WTC11 (cell line): ENCODE data around the gene ATXN7. TPM values are rescaled to one million over a fixed set of nuclear protein-coding genes. Genes with fewer than 3 reads are reported as not detected.

Experiments
- ATAC-seq: fragments of 200-7000 bp; cut with Tn5 transposase; 2 replicates; pipeline ENCODE4 v1.10.0; 2021; ENCODE audit warnings: mild to moderate bottlenecking, moderate library complexity
- CTCF ChIA-PET: fragments of 300-600 bp; sonication (Branson Sonifier 250); formaldehyde crosslinking; loops from one replicate; lab custom pipeline; 2021; ENCODE audit warnings: antibody characterized with exemption; lab: Charles Lee
- POLR2A ChIA-PET: fragments of 350-600 bp; sonication (Branson Sonifier 250); formaldehyde crosslinking; loops from one replicate; lab custom pipeline; 2021; ENCODE audit warnings: antibody characterized with exemption; lab: Charles Lee
- DNase-seq: peaks from one replicate; pipeline ENCODE4 v3.0.0; 2021; ENCODE audit warnings: low spot score
- H3K27ac Mint-ChIP-seq: 2 replicates; pipeline ENCODE4 v1.8.0; 2021; ENCODE audit warnings: mixed read lengths
- H3K27me3 Mint-ChIP-seq: 2 replicates; pipeline ENCODE4 v1.8.0; 2021; ENCODE audit warnings: low read depth, mild to moderate bottlenecking, moderate library complexity, mixed read lengths
- H3K36me3 Mint-ChIP-seq: 2 replicates; pipeline ENCODE4 v1.8.0; 2021; ENCODE audit warnings: mixed read lengths
- H3K4me1 Mint-ChIP-seq: 2 replicates; pipeline ENCODE4 v1.8.0; 2022; ENCODE audit warnings: mixed read lengths
- H3K4me3 Mint-ChIP-seq: 2 replicates; pipeline ENCODE4 v1.8.0; 2021; ENCODE audit warnings: mild to moderate bottlenecking, moderate library complexity, mixed read lengths
- H3K9me3 Mint-ChIP-seq: 2 replicates; pipeline ENCODE4 v1.8.0; 2021; ENCODE audit warnings: mixed read lengths
- ETV6 ChIP-seq: sonication (generic); formaldehyde crosslinking; IDR thresholded peaks from 2 replicates; pipeline ENCODE4 v1.8.1; 2022; ENCODE audit warnings: mild to moderate bottlenecking, missing genetic modification reagents
- GTF2I ChIP-seq: fragments of 250-450 bp; sonication (Bioruptor Pico); conservative IDR thresholded peaks from 2 replicates; pipeline ENCODE4 v1.4.0; 2021; ENCODE audit warnings: mild to moderate bottlenecking
- NR1H2 ChIP-seq: sonication (generic); formaldehyde crosslinking; IDR thresholded peaks from 2 replicates; pipeline ENCODE4 v1.9.0; 2021; ENCODE audit warnings: mild to moderate bottlenecking, moderate library complexity, missing genetic modification reagents
- SMAD4 ChIP-seq: sonication (generic); formaldehyde crosslinking; IDR thresholded peaks from 2 replicates; pipeline ENCODE4 v1.8.0; 2022; ENCODE audit warnings: mild to moderate bottlenecking, missing genetic modification reagents
- SP1 ChIP-seq: sonication (generic); formaldehyde crosslinking; conservative IDR thresholded peaks from 2 replicates; pipeline ENCODE4 v1.8.1; 2022; ENCODE audit warnings: missing genetic modification reagents
- TEAD4 ChIP-seq: sonication (generic); formaldehyde crosslinking; IDR thresholded peaks from 2 replicates; pipeline ENCODE4 v1.8.0; 2022; ENCODE audit warnings: mild to moderate bottlenecking, missing genetic modification reagents
- ZNF219 ChIP-seq: sonication (generic); formaldehyde crosslinking; IDR thresholded peaks from 2 replicates; pipeline ENCODE4 v1.8.0; 2023; ENCODE audit warnings: missing genetic modification reagents, mild to moderate bottlenecking, borderline replicate concordance
- ZNF232 ChIP-seq: sonication (generic); formaldehyde crosslinking; IDR thresholded peaks from 2 replicates; pipeline ENCODE4 v1.8.0; 2022; ENCODE audit warnings: mild to moderate bottlenecking, missing genetic modification reagents
- ZNF317 ChIP-seq: sonication (generic); formaldehyde crosslinking; IDR thresholded peaks from 2 replicates; pipeline ENCODE4 v1.8.1; 2023; ENCODE audit warnings: low read depth, mild to moderate bottlenecking, moderate library complexity, missing genetic modification reagents, borderline replicate concordance
- total RNA-seq: library from RNA; stranded (reverse); gene quantifications from 3 replicates; pipeline ENCODE4 v1.2.3, GENCODE V29; 2021
- TF ChIP-seq, protein P1 (sequence below): sonication (generic); formaldehyde crosslinking; IDR thresholded peaks from 2 replicates; pipeline ENCODE4 v1.8.0; 2023; ENCODE audit warnings: missing genetic modification reagents
- TF ChIP-seq, protein P2 (sequence below): sonication (generic); formaldehyde crosslinking; IDR thresholded peaks from 2 replicates; pipeline ENCODE4 v1.8.0; 2023; ENCODE audit warnings: missing genetic modification reagents, mild to moderate bottlenecking, borderline replicate concordance
- TF ChIP-seq, protein P3 (sequence below): sonication (generic); formaldehyde crosslinking; IDR thresholded peaks from 2 replicates; pipeline ENCODE4 v1.8.1; 2023; ENCODE audit warnings: mild to moderate bottlenecking, missing genetic modification reagents
- TF ChIP-seq, protein P4 (sequence below): fragments of 250-450 bp; sonication (Bioruptor Pico); conservative IDR thresholded peaks from 2 replicates; pipeline ENCODE4 v1.9.0; 2021; ENCODE audit warnings: mild to moderate bottlenecking
- TF ChIP-seq, protein P5 (sequence below): sonication (generic); formaldehyde crosslinking; IDR thresholded peaks from 2 replicates; pipeline ENCODE4 v1.8.1; 2023; ENCODE audit warnings: mild to moderate bottlenecking, missing genetic modification reagents, moderate library complexity
- TF ChIP-seq, protein P6 (sequence below): sonication (generic); formaldehyde crosslinking; IDR thresholded peaks from 2 replicates; pipeline ENCODE4 v1.8.1; 2022; ENCODE audit warnings: missing genetic modification reagents, borderline replicate concordance
- TF ChIP-seq, protein P7 (sequence below): sonication (generic); formaldehyde crosslinking; IDR thresholded peaks from 2 replicates; pipeline ENCODE4 v1.8.0; 2022; ENCODE audit warnings: mild to moderate bottlenecking, missing genetic modification reagents
- TF ChIP-seq, protein P8 (sequence below): sonication (generic); formaldehyde crosslinking; IDR thresholded peaks from 2 replicates; pipeline ENCODE4 v1.8.1; 2022; ENCODE audit warnings: low read depth, mild to moderate bottlenecking, moderate library complexity, missing genetic modification reagents, borderline replicate concordance
- TF ChIP-seq, protein P9 (sequence below): sonication (generic); formaldehyde crosslinking; IDR thresholded peaks from 2 replicates; pipeline ENCODE4 v1.8.0; 2022; ENCODE audit warnings: missing genetic modification reagents
- TF ChIP-seq, protein P10 (sequence below): fragments of 250-450 bp; sonication (Bioruptor Pico); IDR thresholded peaks from 2 replicates; pipeline ENCODE4 v1.9.0; 2021; ENCODE audit warnings: moderate library complexity, mild to moderate bottlenecking, inconsistent platforms, borderline replicate concordance

The ATXN7 gene
- total RNA-seq, 1 experiment from 2014 or later: 11.7 TPM

DNA sequence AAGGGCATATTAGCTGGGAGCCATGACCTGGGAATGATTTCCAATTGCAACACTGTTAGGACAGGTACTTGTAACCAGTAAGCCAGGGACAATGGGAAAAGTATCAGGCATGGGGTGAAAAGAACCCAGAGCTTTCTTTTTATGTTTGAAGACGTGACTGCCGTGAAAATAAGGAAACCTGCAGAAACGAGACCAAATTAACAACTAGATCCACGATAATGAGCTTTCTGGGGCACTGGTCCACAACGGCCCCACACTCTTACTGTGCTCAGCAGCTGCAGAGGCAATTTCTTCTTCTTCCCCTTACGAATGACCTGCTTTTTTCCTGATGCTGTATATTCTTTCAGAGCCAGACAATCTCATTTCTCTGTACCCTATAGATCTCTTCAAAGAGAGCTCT is 33.1 kb upstream of the ATXN7 start:
- H3K36me3 Mint-ChIP-seq: peaks cover 21% of the 10 kb centered on the region
- DNase-seq: no peak
- ChIA-PET CTCF (no interaction called here), POLR2A (no interaction called here)
- H3K9me3 Mint-ChIP-seq: no peaks in the 10 kb centered on the region; the same call in 1 of the 2 replicates
- no peak overlapping the region for H3K4me3 Mint-ChIP-seq
- H3K27me3 Mint-ChIP-seq: no peaks in the 10 kb centered on the region
- peaks cover 3% of the 10 kb centered on the region; the same call in 1 of the 2 replicates for H3K4me1 Mint-ChIP-seq
- no peak overlapping the region for H3K27ac Mint-ChIP-seq
- no peak for ATAC-seq
- no peak for TF ChIP-seq TEAD4 (CRISPR knock-in tag)
- TF ChIP-seq, protein P1, sequence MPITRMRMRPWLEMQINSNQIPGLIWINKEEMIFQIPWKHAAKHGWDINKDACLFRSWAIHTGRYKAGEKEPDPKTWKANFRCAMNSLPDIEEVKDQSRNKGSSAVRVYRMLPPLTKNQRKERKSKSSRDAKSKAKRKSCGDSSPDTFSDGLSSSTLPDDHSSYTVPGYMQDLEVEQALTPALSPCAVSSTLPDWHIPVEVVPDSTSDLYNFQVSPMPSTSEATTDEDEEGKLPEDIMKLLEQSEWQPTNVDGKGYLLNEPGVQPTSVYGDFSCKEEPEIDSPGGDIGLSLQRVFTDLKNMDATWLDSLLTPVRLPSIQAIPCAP: no peak
- TF ChIP-seq, protein P2, sequence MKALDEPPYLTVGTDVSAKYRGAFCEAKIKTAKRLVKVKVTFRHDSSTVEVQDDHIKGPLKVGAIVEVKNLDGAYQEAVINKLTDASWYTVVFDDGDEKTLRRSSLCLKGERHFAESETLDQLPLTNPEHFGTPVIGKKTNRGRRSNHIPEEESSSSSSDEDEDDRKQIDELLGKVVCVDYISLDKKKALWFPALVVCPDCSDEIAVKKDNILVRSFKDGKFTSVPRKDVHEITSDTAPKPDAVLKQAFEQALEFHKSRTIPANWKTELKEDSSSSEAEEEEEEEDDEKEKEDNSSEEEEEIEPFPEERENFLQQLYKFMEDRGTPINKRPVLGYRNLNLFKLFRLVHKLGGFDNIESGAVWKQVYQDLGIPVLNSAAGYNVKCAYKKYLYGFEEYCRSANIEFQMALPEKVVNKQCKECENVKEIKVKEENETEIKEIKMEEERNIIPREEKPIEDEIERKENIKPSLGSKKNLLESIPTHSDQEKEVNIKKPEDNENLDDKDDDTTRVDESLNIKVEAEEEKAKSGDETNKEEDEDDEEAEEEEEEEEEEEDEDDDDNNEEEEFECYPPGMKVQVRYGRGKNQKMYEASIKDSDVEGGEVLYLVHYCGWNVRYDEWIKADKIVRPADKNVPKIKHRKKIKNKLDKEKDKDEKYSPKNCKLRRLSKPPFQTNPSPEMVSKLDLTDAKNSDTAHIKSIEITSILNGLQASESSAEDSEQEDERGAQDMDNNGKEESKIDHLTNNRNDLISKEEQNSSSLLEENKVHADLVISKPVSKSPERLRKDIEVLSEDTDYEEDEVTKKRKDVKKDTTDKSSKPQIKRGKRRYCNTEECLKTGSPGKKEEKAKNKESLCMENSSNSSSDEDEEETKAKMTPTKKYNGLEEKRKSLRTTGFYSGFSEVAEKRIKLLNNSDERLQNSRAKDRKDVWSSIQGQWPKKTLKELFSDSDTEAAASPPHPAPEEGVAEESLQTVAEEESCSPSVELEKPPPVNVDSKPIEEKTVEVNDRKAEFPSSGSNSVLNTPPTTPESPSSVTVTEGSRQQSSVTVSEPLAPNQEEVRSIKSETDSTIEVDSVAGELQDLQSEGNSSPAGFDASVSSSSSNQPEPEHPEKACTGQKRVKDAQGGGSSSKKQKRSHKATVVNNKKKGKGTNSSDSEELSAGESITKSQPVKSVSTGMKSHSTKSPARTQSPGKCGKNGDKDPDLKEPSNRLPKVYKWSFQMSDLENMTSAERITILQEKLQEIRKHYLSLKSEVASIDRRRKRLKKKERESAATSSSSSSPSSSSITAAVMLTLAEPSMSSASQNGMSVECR (CRISPR knock-in tag): no peak
- TF ChIP-seq NR1H2 (CRISPR knock-in tag): no peak
- no peak for TF ChIP-seq ZNF317
- TF ChIP-seq, protein P3, sequence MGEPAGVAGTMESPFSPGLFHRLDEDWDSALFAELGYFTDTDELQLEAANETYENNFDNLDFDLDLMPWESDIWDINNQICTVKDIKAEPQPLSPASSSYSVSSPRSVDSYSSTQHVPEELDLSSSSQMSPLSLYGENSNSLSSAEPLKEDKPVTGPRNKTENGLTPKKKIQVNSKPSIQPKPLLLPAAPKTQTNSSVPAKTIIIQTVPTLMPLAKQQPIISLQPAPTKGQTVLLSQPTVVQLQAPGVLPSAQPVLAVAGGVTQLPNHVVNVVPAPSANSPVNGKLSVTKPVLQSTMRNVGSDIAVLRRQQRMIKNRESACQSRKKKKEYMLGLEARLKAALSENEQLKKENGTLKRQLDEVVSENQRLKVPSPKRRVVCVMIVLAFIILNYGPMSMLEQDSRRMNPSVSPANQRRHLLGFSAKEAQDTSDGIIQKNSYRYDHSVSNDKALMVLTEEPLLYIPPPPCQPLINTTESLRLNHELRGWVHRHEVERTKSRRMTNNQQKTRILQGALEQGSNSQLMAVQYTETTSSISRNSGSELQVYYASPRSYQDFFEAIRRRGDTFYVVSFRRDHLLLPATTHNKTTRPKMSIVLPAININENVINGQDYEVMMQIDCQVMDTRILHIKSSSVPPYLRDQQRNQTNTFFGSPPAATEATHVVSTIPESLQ (CRISPR knock-in tag): no peak
- TF ChIP-seq, protein P4, sequence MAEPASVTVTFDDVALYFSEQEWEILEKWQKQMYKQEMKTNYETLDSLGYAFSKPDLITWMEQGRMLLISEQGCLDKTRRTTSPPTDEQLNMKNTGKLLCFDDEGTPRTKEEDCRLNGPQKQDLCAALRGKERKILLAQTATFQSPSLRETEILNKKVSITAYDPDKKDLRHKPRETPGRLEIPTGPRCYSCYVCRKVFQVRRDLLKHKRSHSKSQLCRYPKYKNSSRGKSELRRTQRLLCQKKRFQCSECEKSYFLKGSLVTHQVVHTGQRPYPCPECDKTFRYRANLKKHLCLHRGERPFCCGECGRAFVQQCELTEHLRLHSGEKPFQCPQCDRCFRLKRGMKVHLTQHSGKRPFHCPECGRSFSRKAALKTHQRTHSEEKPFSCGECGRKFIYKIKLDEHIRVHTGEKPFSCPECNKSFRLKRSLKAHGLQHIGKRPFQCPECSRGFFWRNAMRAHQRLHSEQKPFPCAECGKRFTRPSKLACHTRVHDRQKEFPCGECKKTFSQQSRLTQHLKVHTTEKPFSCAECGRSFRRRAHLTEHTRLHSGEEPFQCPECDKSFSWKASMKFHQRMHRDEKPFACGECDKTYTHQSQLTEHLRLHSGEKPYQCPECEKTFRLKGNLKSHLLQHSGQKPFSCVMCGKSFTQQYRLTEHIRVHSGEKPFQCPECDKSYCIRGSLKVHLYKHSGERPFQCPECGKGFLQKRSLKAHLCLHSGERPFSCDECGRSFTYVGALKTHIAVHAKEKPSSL (CRISPR knock-in tag): no peak
- TF ChIP-seq, protein P5, sequence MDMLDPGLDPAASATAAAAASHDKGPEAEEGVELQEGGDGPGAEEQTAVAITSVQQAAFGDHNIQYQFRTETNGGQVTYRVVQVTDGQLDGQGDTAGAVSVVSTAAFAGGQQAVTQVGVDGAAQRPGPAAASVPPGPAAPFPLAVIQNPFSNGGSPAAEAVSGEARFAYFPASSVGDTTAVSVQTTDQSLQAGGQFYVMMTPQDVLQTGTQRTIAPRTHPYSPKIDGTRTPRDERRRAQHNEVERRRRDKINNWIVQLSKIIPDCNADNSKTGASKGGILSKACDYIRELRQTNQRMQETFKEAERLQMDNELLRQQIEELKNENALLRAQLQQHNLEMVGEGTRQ (CRISPR knock-in tag): no peak
- TF ChIP-seq ZNF219 (CRISPR knock-in tag): no peak
- TF ChIP-seq, protein P6, sequence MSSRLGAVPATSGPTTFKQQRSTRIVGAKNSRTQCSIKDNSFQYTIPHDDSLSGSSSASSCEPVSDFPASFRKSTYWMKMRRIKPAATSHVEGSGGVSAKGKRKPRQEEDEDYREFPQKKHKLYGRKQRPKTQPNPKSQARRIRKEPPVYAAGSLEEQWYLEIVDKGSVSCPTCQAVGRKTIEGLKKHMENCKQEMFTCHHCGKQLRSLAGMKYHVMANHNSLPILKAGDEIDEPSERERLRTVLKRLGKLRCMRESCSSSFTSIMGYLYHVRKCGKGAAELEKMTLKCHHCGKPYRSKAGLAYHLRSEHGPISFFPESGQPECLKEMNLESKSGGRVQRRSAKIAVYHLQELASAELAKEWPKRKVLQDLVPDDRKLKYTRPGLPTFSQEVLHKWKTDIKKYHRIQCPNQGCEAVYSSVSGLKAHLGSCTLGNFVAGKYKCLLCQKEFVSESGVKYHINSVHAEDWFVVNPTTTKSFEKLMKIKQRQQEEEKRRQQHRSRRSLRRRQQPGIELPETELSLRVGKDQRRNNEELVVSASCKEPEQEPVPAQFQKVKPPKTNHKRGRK (CRISPR knock-in tag): no peak
- TF ChIP-seq, protein P7, sequence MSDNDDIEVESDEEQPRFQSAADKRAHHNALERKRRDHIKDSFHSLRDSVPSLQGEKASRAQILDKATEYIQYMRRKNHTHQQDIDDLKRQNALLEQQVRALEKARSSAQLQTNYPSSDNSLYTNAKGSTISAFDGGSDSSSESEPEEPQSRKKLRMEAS (CRISPR knock-in tag): no peak
- TF ChIP-seq, protein P8, sequence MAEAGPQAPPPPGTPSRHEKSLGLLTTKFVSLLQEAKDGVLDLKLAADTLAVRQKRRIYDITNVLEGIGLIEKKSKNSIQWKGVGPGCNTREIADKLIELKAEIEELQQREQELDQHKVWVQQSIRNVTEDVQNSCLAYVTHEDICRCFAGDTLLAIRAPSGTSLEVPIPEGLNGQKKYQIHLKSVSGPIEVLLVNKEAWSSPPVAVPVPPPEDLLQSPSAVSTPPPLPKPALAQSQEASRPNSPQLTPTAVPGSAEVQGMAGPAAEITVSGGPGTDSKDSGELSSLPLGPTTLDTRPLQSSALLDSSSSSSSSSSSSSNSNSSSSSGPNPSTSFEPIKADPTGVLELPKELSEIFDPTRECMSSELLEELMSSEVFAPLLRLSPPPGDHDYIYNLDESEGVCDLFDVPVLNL (CRISPR knock-in tag): no peak
- TF ChIP-seq, protein P9, sequence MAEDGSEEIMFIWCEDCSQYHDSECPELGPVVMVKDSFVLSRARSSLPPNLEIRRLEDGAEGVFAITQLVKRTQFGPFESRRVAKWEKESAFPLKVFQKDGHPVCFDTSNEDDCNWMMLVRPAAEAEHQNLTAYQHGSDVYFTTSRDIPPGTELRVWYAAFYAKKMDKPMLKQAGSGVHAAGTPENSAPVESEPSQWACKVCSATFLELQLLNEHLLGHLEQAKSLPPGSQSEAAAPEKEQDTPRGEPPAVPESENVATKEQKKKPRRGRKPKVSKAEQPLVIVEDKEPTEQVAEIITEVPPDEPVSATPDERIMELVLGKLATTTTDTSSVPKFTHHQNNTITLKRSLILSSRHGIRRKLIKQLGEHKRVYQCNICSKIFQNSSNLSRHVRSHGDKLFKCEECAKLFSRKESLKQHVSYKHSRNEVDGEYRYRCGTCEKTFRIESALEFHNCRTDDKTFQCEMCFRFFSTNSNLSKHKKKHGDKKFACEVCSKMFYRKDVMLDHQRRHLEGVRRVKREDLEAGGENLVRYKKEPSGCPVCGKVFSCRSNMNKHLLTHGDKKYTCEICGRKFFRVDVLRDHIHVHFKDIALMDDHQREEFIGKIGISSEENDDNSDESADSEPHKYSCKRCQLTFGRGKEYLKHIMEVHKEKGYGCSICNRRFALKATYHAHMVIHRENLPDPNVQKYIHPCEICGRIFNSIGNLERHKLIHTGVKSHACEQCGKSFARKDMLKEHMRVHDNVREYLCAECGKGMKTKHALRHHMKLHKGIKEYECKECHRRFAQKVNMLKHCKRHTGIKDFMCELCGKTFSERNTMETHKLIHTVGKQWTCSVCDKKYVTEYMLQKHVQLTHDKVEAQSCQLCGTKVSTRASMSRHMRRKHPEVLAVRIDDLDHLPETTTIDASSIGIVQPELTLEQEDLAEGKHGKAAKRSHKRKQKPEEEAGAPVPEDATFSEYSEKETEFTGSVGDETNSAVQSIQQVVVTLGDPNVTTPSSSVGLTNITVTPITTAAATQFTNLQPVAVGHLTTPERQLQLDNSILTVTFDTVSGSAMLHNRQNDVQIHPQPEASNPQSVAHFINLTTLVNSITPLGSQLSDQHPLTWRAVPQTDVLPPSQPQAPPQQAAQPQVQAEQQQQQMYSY: no peak
- TF ChIP-seq SP1 (CRISPR knock-in tag): no peak
- no peak for TF ChIP-seq SMAD4
- no peak for TF ChIP-seq ZNF232 (CRISPR knock-in tag)
- TF ChIP-seq, protein P10, sequence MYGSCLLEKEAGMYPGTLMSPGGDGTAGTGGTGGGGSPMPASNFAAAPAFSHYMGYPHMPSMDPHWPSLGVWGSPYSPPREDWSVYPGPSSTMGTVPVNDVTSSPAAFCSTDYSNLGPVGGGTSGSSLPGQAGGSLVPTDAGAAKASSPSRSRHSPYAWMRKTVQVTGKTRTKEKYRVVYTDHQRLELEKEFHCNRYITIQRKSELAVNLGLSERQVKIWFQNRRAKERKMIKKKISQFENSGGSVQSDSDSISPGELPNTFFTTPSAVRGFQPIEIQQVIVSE (CRISPR knock-in tag): no peak
- TF ChIP-seq ETV6 (CRISPR knock-in tag): no peak
- no peak for TF ChIP-seq GTF2I
